ENCODE measurements around the gene LOXL3. TPM values are rescaled to one million over a fixed set of nuclear protein-coding genes. Genes with fewer than 3 reads are reported as not detected.
A peak's percentile ranks its signal among the peaks of the same experiment; 100 is the strongest.
"Not testable (repeated sequence)": the region's sequence is repeated elsewhere in the genome, so short reads cannot be mapped to it uniquely, and the experiment has no call there.

Gene LOXL3
- total RNA-seq, 2 donors from 2014 or later: 3.2 to 3.9 TPM

DNA sequence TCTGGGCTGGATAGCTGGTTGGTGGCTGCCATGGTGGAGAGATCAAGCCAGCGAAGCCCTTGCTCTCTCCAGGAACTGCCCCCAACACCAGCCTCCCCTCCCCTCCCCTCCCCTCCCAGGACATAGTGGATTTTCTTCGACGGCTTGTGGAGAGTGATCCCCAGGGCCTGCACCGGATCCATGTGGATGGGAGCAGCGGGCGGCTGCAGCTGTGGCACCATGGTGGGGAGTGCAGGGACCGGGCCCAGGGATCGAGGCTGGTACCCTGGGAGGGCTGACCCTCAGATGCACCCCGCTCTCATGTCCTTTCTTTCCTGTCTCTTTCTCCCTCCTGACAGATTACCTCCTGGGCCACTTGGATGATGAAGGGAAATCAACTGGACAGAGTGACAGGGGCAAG lies 63.8 kb downstream of the LOXL3 start:
- H3K4me1 ChIP-seq: no peaks in the 10 kb centered on the region
- no peak for DNase-seq (ENCODE audit: low spot score)
- no peaks in the 10 kb centered on the region for H3K27me3 ChIP-seq
- H3K36me3 ChIP-seq: peaks cover 43% of the 10 kb centered on the region
- H3K4me3 ChIP-seq: no peak overlapping the region
- H3K27ac ChIP-seq: no peak overlapping the region
- H3K9me3 ChIP-seq: no peaks in the 10 kb centered on the region
- TF ChIP-seq, protein P1, sequence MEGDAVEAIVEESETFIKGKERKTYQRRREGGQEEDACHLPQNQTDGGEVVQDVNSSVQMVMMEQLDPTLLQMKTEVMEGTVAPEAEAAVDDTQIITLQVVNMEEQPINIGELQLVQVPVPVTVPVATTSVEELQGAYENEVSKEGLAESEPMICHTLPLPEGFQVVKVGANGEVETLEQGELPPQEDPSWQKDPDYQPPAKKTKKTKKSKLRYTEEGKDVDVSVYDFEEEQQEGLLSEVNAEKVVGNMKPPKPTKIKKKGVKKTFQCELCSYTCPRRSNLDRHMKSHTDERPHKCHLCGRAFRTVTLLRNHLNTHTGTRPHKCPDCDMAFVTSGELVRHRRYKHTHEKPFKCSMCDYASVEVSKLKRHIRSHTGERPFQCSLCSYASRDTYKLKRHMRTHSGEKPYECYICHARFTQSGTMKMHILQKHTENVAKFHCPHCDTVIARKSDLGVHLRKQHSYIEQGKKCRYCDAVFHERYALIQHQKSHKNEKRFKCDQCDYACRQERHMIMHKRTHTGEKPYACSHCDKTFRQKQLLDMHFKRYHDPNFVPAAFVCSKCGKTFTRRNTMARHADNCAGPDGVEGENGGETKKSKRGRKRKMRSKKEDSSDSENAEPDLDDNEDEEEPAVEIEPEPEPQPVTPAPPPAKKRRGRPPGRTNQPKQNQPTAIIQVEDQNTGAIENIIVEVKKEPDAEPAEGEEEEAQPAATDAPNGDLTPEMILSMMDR (IDR thresholded peaks at IDR 0.05): no peak

DNA sequence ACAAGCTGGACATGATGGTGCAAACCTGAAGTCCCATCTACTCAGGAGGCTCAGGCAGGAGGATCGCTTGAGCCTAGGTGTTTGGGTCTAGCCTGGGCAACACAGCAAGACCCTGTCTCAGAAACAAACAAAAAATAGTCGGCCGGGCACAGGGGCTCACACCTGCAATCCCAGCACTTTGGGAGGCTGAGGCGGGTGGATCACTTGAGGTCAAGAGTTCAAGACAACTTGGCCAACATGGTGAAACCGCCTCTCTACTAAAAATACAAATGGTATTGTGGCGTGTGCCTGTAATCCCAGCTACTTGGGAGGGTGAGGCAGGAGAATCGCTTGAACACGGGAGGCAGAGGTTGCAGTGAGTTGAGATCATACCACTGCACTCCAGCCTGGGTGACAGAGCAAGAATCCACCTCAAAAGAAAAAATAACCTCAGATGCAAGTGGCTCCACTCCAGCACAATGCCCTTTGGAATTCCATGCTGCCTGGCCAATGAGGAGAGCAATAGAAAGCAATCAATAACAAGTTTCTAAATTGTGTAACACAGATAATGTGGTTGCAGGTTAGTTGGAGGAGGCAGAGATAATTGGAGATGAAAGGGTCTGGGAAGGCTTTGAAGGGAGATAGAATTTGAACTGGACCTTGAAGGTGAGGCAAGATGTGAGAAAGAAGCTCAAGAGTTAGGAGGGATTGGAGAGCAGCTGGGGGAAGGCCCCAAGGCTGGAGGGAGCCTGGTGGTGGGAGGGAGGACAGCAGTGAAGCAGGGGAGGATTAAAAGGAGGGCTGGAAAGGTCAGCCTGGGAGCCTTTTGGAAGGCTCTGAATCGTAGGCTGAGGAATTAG lies 64.9 kb downstream of the LOXL3 start:
- Histone ChIP-seq H3K27ac (no peak overlapping the region), H3K4me3 (no peak overlapping the region), H3K36me3 (peaks cover 43% of the 10 kb centered on the region), H3K9me3 (no peaks in the 10 kb centered on the region), H3K4me1 (peaks cover 0 to 6% of the 10 kb centered on the region in 2 donors), H3K27me3 (no peaks in the 10 kb centered on the region)
- TF ChIP-seq, protein P1 (IDR thresholded peaks at IDR 0.05): no peak
- DNase-seq (ENCODE audit: low spot score): no peak

GRCh38 chr2:74486141-74486540 lies 67.6 kb downstream of the LOXL3 start:
- Histone ChIP-seq H3K4me1 (peaks cover 0 to 24% of the 10 kb centered on the region in 2 donors), H3K36me3 (peaks cover 17% of the 10 kb centered on the region), H3K9me3 (no peaks in the 10 kb centered on the region), H3K27ac (no peak overlapping the region), H3K4me3 (no peak overlapping the region), H3K27me3 (no peaks in the 10 kb centered on the region)
- TF ChIP-seq, protein P1 (IDR thresholded peaks at IDR 0.05): no peak
- DNase-seq (ENCODE audit: low spot score): no peak

DNA sequence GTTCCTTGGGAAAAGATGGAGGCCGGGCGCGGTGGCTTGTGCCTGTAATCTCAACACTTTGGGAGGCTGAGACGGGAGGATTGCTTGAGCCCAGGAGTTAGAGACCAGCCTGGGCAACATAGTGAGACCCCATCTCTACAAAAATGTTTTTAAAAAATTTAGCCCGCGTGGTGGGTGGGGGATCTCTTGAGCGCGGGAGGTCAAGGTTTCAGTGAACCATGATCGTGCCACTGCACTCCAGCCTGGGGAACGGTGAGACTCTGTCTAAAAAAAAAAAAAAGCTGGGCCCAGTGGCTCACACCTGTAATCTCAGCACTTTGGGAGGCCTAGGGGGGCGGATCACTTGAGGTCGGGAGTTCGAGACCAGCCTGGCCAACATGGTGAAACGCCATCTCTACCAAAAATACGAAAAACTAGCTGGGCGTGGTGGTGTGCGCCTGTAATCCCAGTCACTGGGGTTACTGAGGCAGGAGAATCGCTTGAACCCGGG lies 70.0 kb downstream of the LOXL3 start:
- H3K27ac ChIP-seq: peak overlapping the region; percentile 88 to 91
- not testable (repeated sequence) for DNase-seq (ENCODE audit: low spot score); H3K36me3 ChIP-seq; H3K9me3 ChIP-seq; H3K27me3 ChIP-seq
- H3K4me3 ChIP-seq: peak overlapping the region; percentile 78 to 83
- peaks cover 0 to 31% of the 10 kb centered on the region in 2 donors for H3K4me1 ChIP-seq

GRCh38 chr2:74482801-74483674 lies 70.7 kb downstream of the LOXL3 start, which contains the start of the genes CCDC142 and TTC31:
Gene CCDC142 (minus strand): TSS chr2:74482998. CDS start chr2:74482837, 161 bp downstream.
Gene TTC31 (plus strand): TSS chr2:74483081. CDS start chr2:74483096, 15 bp downstream.
- peak within 1 kb of the TSS; percentile 78 to 83 for H3K4me3 ChIP-seq
- no peaks in the 10 kb centered on the region for H3K27me3 ChIP-seq
- H3K36me3 ChIP-seq: peaks cover 7% of the 10 kb centered on the region
- H3K4me1 ChIP-seq: peaks cover 0 to 31% of the 10 kb centered on the region in 2 donors
- no peaks in the 10 kb centered on the region for H3K9me3 ChIP-seq
- peak; percentile 98 for DNase-seq (ENCODE audit: low spot score)
- peak within 1 kb of the TSS; percentile 88 to 91 for H3K27ac ChIP-seq
- TF ChIP-seq, protein P1 (IDR thresholded peaks at IDR 0.05): peak; percentile 71 to 85

Other genes starting within 250 kb of the LOXL3 start
- 1 to 10 TPM in 1 of 2 donors, under 1 TPM in 1; 0.28 to 1.3 TPM for gene SLC4A5, start 210.5 kb downstream of the LOXL3 start, total RNA-seq
- gene DCTN1, start 173.6 kb downstream of the LOXL3 start, total RNA-seq: 100 to 1,000 TPM in 1 of 2 donors, 10 to 100 TPM in 1; 86.5 to 102 TPM
- 1 to 10 TPM in 1 of 2 donors, under 1 TPM in 1; 0.94 to 1.0 TPM for gene C2orf81, start 132.3 kb downstream of the LOXL3 start, total RNA-seq
- 1 to 10 TPM in 1 of 2 donors, under 1 TPM in 1; 0.67 to 7.5 TPM for gene WDR54, start 132.2 kb downstream of the LOXL3 start, total RNA-seq
- 10 to 100 TPM; 10.4 to 15.3 TPM for gene RTKN, start 112.0 kb downstream of the LOXL3 start, total RNA-seq
- gene INO80B, start 98.9 kb downstream of the LOXL3 start, total RNA-seq: 10 to 100 TPM; 10.4 to 14.6 TPM
- gene WBP1, start 95.5 kb downstream of the LOXL3 start, total RNA-seq: 10 to 100 TPM; 43.0 to 57.4 TPM
- 10 to 100 TPM; 22.6 to 26.1 TPM for gene MOGS, start 88.6 kb downstream of the LOXL3 start, total RNA-seq
- gene MRPL53, start 81.3 kb downstream of the LOXL3 start, total RNA-seq: 10 to 100 TPM; 19.8 to 81.4 TPM
- 10 to 100 TPM in 1 of 2 donors, 1 to 10 TPM in 1; 3.8 to 13.6 TPM for gene CCDC142, start 70.9 kb downstream of the LOXL3 start, total RNA-seq
- gene TTC31, start 70.9 kb downstream of the LOXL3 start, total RNA-seq: 1 to 10 TPM; 9.1 to 9.6 TPM
- gene LBX2, start 54.3 kb downstream of the LOXL3 start, total RNA-seq: 1 to 10 TPM in 1 of 2 donors, under 1 TPM in 1; 0.83 to 1.0 TPM
- 10 to 100 TPM; 15.2 to 19.0 TPM for gene PCGF1, start 46.2 kb downstream of the LOXL3 start, total RNA-seq
- gene TLX2, start 39.5 kb downstream of the LOXL3 start, total RNA-seq: not detected
- not detected for gene DQX1, start 27.7 kb downstream of the LOXL3 start, total RNA-seq
- gene AUP1, start 24.2 kb downstream of the LOXL3 start, total RNA-seq: 10 to 100 TPM; 55.2 to 80.9 TPM
- gene HTRA2, start 24.0 kb downstream of the LOXL3 start, total RNA-seq: 10 to 100 TPM; 16.0 to 27.3 TPM
- 10 to 100 TPM in 1 of 2 donors, 1 to 10 TPM in 1; 4.9 to 10.3 TPM for gene DOK1, start 778 bp upstream of the LOXL3 start, total RNA-seq
- gene M1AP, start 94.4 kb upstream of the LOXL3 start, total RNA-seq: 10 to 100 TPM in 1 of 2 donors, not detected in 1; 10.3 TPM
- gene SEMA4F, start 100.3 kb upstream of the LOXL3 start, total RNA-seq: 1 to 10 TPM; 3.0 to 3.9 TPM